H1 (cell line): ENCODE results near the gene FXYD3. TPM values are rescaled to one million over a fixed set of nuclear protein-coding genes. Genes with fewer than 3 reads are reported as not detected.
A peak's percentile ranks its signal among the peaks of the same experiment; 100 is the strongest.

Source experiments
- CTCF ChIA-PET: fragments of 300-600 bp; sonication (Branson Sonifier 250); formaldehyde crosslinking; loops from one replicate; lab custom pipeline; 2021; ENCODE audit not compliant: partially characterized antibody; lab: Charles Lee
- POLR2A ChIA-PET: fragments of 300-600 bp; sonication (Branson Sonifier 250); formaldehyde crosslinking; loops from one replicate; lab custom pipeline; 2021; ENCODE audit warnings: inconsistent platforms; ENCODE audit not compliant: partially characterized antibody; lab: Charles Lee
- DNase-seq, 2 experiments: peaks; one replicate each; pipeline versions ENCODE4 v3.0.0 to v3.0.0-alpha.2; 2010 to 2022; ENCODE audit warnings: low spot score in 2 of 2, low read depth in 1 of 2, mixed read lengths in 1 of 2
- FAIRE-seq: peaks from 2 replicates; lab custom pipeline; 2011; peaks lifted over from hg19 to GRCh38; lab: Jason Lieb, UNC
- H2AFZ ChIP-seq: 2 replicates; pipeline ENCODE4 v1.8.1; 2012; ENCODE audit warnings: low read length, inconsistent platforms
- H2AK5ac ChIP-seq: 2 replicates; pipeline ENCODE4 v1.6.1; 2013; ENCODE audit warnings: low read depth, low read length
- H2BK120ac ChIP-seq: replicated peaks from 2 replicates; pipeline ENCODE3; 2013; ENCODE audit warnings: low read depth, low read length, inconsistent platforms
- H2BK12ac ChIP-seq: 2 replicates; pipeline ENCODE4 v1.6.1; 2013; ENCODE audit warnings: low read depth, low read length
- H2BK15ac ChIP-seq: 2 replicates; pipeline ENCODE4 v1.6.1; 2013; ENCODE audit warnings: low read length
- H2BK20ac ChIP-seq: 2 replicates; pipeline ENCODE4 v1.6.1; 2013; ENCODE audit warnings: low read length
- H2BK5ac ChIP-seq: 2 replicates; pipeline ENCODE4 v1.6.1; 2013; ENCODE audit warnings: low read depth, low read length
- H3K14ac ChIP-seq: 2 replicates; pipeline ENCODE4 v1.6.1; 2013; ENCODE audit warnings: inconsistent platforms; ENCODE audit not compliant: insufficient read length
- H3K18ac ChIP-seq: 2 replicates; pipeline ENCODE4 v1.6.1; 2013; ENCODE audit warnings: low read length; ENCODE audit errors: extremely low read depth
- H3K23ac ChIP-seq: 2 replicates; pipeline ENCODE4 v1.6.1; 2013; ENCODE audit warnings: inconsistent platforms; ENCODE audit not compliant: insufficient read length
- H3K23me2 ChIP-seq: 2 replicates; pipeline ENCODE4 v1.6.1; 2013; ENCODE audit warnings: low read depth, low read length
- H3K27ac ChIP-seq: 2 replicates; pipeline ENCODE4 v1.6.1; 2011; ENCODE audit warnings: low read depth, low read length, inconsistent platforms
- H3K27me3 ChIP-seq, 4 experiments: replicated peaks in 1 of 4; 1 replicate in 1 of 4; 2 replicates in 3 of 4; pipeline versions ENCODE4 v1.6.1 to v1.8.1; 2011 to 2013; ENCODE audit warnings: low read length in 3 of 4, mild to moderate bottlenecking in 3 of 4, inconsistent platforms in 2 of 4, mixed read lengths in 2 of 4, moderate library complexity in 1 of 4; ENCODE audit not compliant: control insufficient read depth in 3 of 4, insufficient read depth in 3 of 4; ENCODE audit errors: extremely low read depth in 1 of 4
- H3K36me3 ChIP-seq, 4 experiments: 2 replicates each; pipeline versions ENCODE4 v1.6.1 to v1.8.1; 2011 to 2013; ENCODE audit warnings: mild to moderate bottlenecking in 4 of 4, low read length in 3 of 4, moderate library complexity in 2 of 4, control low read depth in 1 of 4, inconsistent platforms in 1 of 4; ENCODE audit not compliant: insufficient read depth in 4 of 4, control insufficient read depth in 2 of 4
- H3K4ac ChIP-seq: replicated peaks from 2 replicates; pipeline ENCODE3; 2013; ENCODE audit warnings: low read length, low read depth, mixed read lengths, inconsistent platforms; ENCODE audit not compliant: insufficient read length
- H3K4me1 ChIP-seq, 4 experiments: replicated peaks in 1 of 4; 1 replicate in 1 of 4; 2 replicates in 3 of 4; pipeline versions ENCODE4 v1.6.1 to v1.8.1; 2011 to 2013; ENCODE audit warnings: low read length in 3 of 4, inconsistent platforms in 2 of 4, mixed read lengths in 1 of 4; ENCODE audit not compliant: insufficient read depth in 4 of 4, control insufficient read depth in 3 of 4
- H3K4me2 ChIP-seq, 2 experiments: 2 replicates each; pipeline versions ENCODE4 v1.6.1 to v1.8.1; 2011 to 2013; ENCODE audit warnings: low read depth in 2 of 2, low read length in 2 of 2, control low read depth in 1 of 2, inconsistent platforms in 1 of 2, mild to moderate bottlenecking in 1 of 2; ENCODE audit not compliant: insufficient read depth in 1 of 2
- H3K4me3 ChIP-seq, 4 experiments: fragments of 200-600, 300-600 bp in 1 of 4; sonication (generic), shearing (Covaris generic), sonication (Bioruptor Twin) in 1 of 4; 2 replicates each; pipeline versions ENCODE4 v1.5.1 to v1.8.1; 2011 to 2016; ENCODE audit warnings: low read length in 4 of 4, low read depth in 3 of 4, control low read depth in 2 of 4, inconsistent platforms in 2 of 4, mild to moderate bottlenecking in 2 of 4, mixed read lengths in 1 of 4, moderate library complexity in 1 of 4; ENCODE audit not compliant: insufficient read depth in 2 of 4; ENCODE audit errors: extremely low read depth in 1 of 4
- H3K56ac ChIP-seq: replicated peaks from 2 replicates; pipeline ENCODE3; 2013; ENCODE audit warnings: low read depth, mild to moderate bottlenecking, mixed read lengths, low read length, inconsistent platforms; ENCODE audit not compliant: insufficient read length
- H3K79me1 ChIP-seq: 2 replicates; pipeline ENCODE4 v1.6.1; 2013; ENCODE audit warnings: low read depth, low read length, control low read depth
- H3K79me2 ChIP-seq, 2 experiments: 2 replicates each; pipeline versions ENCODE4 v1.6.1 to v1.8.1; 2012 to 2013; ENCODE audit warnings: low read length in 2 of 2, mild to moderate bottlenecking in 2 of 2, inconsistent platforms in 1 of 2; ENCODE audit not compliant: insufficient read depth in 2 of 2, control insufficient read depth in 1 of 2
- H3K9ac ChIP-seq, 4 experiments: replicated peaks in 1 of 4; 1 replicate in 1 of 4; 2 replicates in 3 of 4; pipeline versions ENCODE4 v1.6.1 to v1.8.1; 2011 to 2013; ENCODE audit warnings: low read depth in 3 of 4, low read length in 3 of 4, control low read depth in 2 of 4, mild to moderate bottlenecking in 2 of 4, moderate library complexity in 2 of 4, inconsistent platforms in 1 of 4; ENCODE audit errors: extremely low read depth in 1 of 4
- H3K9me3 ChIP-seq, 2 experiments: 2 replicates each; pipeline versions ENCODE4 v1.6.1 to v1.8.1; 2012 to 2013; ENCODE audit warnings: mild to moderate bottlenecking in 2 of 2, moderate library complexity in 2 of 2, control low read depth in 1 of 2, inconsistent platforms in 1 of 2, low read depth in 1 of 2, low read length in 1 of 2, mixed read lengths in 1 of 2; ENCODE audit not compliant: insufficient read depth in 2 of 2
- H4K20me1 ChIP-seq, 2 experiments: replicated peaks in 1 of 2; 2 replicates each; pipeline versions ENCODE3 to v1.8.1; 2011 to 2013; ENCODE audit warnings: inconsistent platforms in 2 of 2, low read length in 2 of 2, mild to moderate bottlenecking in 1 of 2; ENCODE audit not compliant: insufficient read depth in 2 of 2, control insufficient read depth in 1 of 2
- H4K5ac ChIP-seq: 2 replicates; pipeline ENCODE4 v1.6.1; 2013; ENCODE audit warnings: low read length, low read depth, mixed read lengths, inconsistent platforms; ENCODE audit not compliant: insufficient read length
- H4K8ac ChIP-seq: 2 replicates; pipeline ENCODE4 v1.8.0; 2013; ENCODE audit warnings: mild to moderate bottlenecking, moderate library complexity, low read length, inconsistent platforms; ENCODE audit not compliant: insufficient read depth; ENCODE audit errors: extremely low read depth
- H4K91ac ChIP-seq: replicated peaks from 2 replicates; pipeline ENCODE3; 2013; ENCODE audit warnings: low read length, mixed read lengths, inconsistent platforms; ENCODE audit not compliant: insufficient read length
- ASH2L ChIP-seq: fragments of 200-600, 300-600 bp; sonication (generic); IDR thresholded peaks from one replicate; pipeline ENCODE4 v1.7.1; 2017; ENCODE audit warnings: low read length
- BACH1 ChIP-seq: IDR thresholded peaks from 2 replicates; pipeline ENCODE4 v1.6.1; 2012; ENCODE audit warnings: low read length, improper control_type of control experiment
- EP300 ChIP-seq, 2 experiments: IDR thresholded peaks; 1 replicate in 1 of 2; 2 replicates in 1 of 2; pipeline ENCODE4 v1.6.1; 2011 to 2012; ENCODE audit warnings: low read depth in 2 of 2, low read length in 2 of 2, mild to moderate bottlenecking in 2 of 2, borderline replicate concordance in 1 of 2, inconsistent platforms in 1 of 2, moderate library complexity in 1 of 2
- NANOG ChIP-seq: IDR thresholded peaks from 2 replicates; pipeline ENCODE4 v1.6.1; 2011; ENCODE audit warnings: low read length, low read depth, mild to moderate bottlenecking, inconsistent platforms; ENCODE audit not compliant: insufficient read depth, poor library complexity, severe bottlenecking
- POLR2A ChIP-seq, 2 experiments: IDR thresholded peaks; 1 replicate in 1 of 2; 2 replicates in 1 of 2; pipeline ENCODE4 v1.6.1; 2011; ENCODE audit warnings: low read depth in 2 of 2, low read length in 2 of 2, mild to moderate bottlenecking in 2 of 2; ENCODE audit errors: control extremely low read depth in 1 of 2
- POLR2AphosphoS5 ChIP-seq: IDR thresholded peaks from 2 replicates; pipeline ENCODE4 v1.6.1; 2011; ENCODE audit warnings: low read depth, low read length
- RFX5 ChIP-seq: IDR thresholded peaks from 2 replicates; pipeline ENCODE4 v1.6.1; 2011; ENCODE audit warnings: low read depth, low read length, improper control_type of control experiment, borderline replicate concordance
- RXRA ChIP-seq: IDR thresholded peaks from 2 replicates; pipeline ENCODE4 v1.6.1; 2011; ENCODE audit warnings: low read depth, mild to moderate bottlenecking, low read length, moderate library complexity; ENCODE audit not compliant: insufficient read depth
- SIRT6 ChIP-seq: IDR thresholded peaks from one replicate; pipeline ENCODE4 v1.7.1; 2012; ENCODE audit warnings: low read length, inconsistent platforms
- SP4 ChIP-seq: IDR thresholded peaks from 2 replicates; pipeline ENCODE4 v1.6.1; 2012; ENCODE audit warnings: low read length, inconsistent platforms
- SRF ChIP-seq: IDR thresholded peaks from 2 replicates; pipeline ENCODE4 v1.6.1; 2011; ENCODE audit warnings: mild to moderate bottlenecking, low read depth, low read length, moderate library complexity
- TBP ChIP-seq: IDR thresholded peaks from 2 replicates; pipeline ENCODE4 v1.6.1; 2011; ENCODE audit warnings: low read depth, low read length, improper control_type of control experiment
- TCF12 ChIP-seq: IDR thresholded peaks from 2 replicates; pipeline ENCODE4 v1.6.1; 2011; ENCODE audit warnings: low read depth, mild to moderate bottlenecking, low read length
- USF2 ChIP-seq: IDR thresholded peaks from 2 replicates; pipeline ENCODE4 v1.6.1; 2011; ENCODE audit warnings: low read length, improper control_type of control experiment
- WGBS, 2 experiments: shearing (Covaris generic) in 1 of 2; methylation state at CpG; one replicate each; pipeline versions ENCODE4 v1.1.6 to v1.1.7; 2013 to 2015; ENCODE audit warnings: low lambda C conversion rate in 2 of 2, mixed read lengths in 2 of 2, inconsistent platforms in 1 of 2, low coverage in 1 of 2, missing lambda C conversion rate in 1 of 2; ENCODE audit not compliant: insufficient replicate concordance in 2 of 2, insufficient coverage in 1 of 2, insufficient read length in 1 of 2; ENCODE audit errors: extremely low coverage in 1 of 2, missing lambda C conversion rate in 1 of 2; 5-methylcytosine and 5-hydroxymethylcytosine counted together
- polyA plus RNA-seq, 7 experiments: library from polyadenylated mRNA; depleted of rRNA in 3 of 7; stranded (reverse) in 5 of 7; unstranded in 2 of 7; fragments of >200 nt in 5 of 7; fragments of 200-250 nt in 2 of 7; gene quantifications; 1 replicate in 5 of 7; 2 replicates in 1 of 7; 4 replicates in 1 of 7; pipeline versions ENCODE4 v1.2.1 to v1.2.3, GENCODE V29; 2011 to 2013; ENCODE audit warnings: missing spikeins in 2 of 7, mixed read lengths in 2 of 7
- total RNA-seq: library from RNA; stranded (reverse); fragmentation: NEBNext Ultra II Directional; extraction: Animal tissue kit (Norgen Biotek cat#: 25700); gene quantifications from 2 replicates; pipeline ENCODE4 v1.2.1, GENCODE V29; 2021

Gene FXYD3
- total and polyA plus RNA-seq, 2 of the 8 experiments (the other 6 are each of a cell fraction or from before 2014, with no cell fraction given) = 0.33 TPM; not detected in 1

GRCh38 chr19:35079826-35080225 is 35.8 kb upstream of the FXYD3 start:
- CTCF ChIA-PET = interaction anchor here (1.3 to 4.4 kb wide), 4 partner anchors 9 to 56 kb away, joined by 4 to 34 read pairs (median 16); partner anchors contain the start of gene LGI4
- H3K23me2 ChIP-seq = no peaks in the 10 kb centered on the region; the same call in 1 of the 2 replicates
- no peak overlapping the region for H2BK15ac ChIP-seq
- no peak overlapping the region for H4K5ac ChIP-seq
- no peak overlapping the region for H3K4me3 ChIP-seq
- no peak overlapping the region for H3K9ac ChIP-seq
- H3K79me1 ChIP-seq = no peaks in the 10 kb centered on the region
- no peaks in the 10 kb centered on the region for H4K20me1 ChIP-seq
- no peaks in the 10 kb centered on the region; a peak in 1 of 4 replicates for H3K9me3 ChIP-seq
- H3K4me2 ChIP-seq = no peak overlapping the region
- WGBS, 2 experiments = 89% methylated on average over 14 of the region's 14 CpGs; no CpG with 5 or more reads in 1 of the 2 experiments
- no peak overlapping the region for H3K27ac ChIP-seq
- peaks cover 0 to 2% (median 0%) of the 10 kb centered on the region in 4 experiments; a peak in 3 of 7 replicates for H3K27me3 ChIP-seq
- H3K36me3 ChIP-seq = no peaks in the 10 kb centered on the region
- H3K56ac ChIP-seq = no peak overlapping the region
- no peak overlapping the region for H3K14ac ChIP-seq
- no peak overlapping the region for H4K8ac ChIP-seq
- DNase-seq (no peak), FAIRE-seq (no peak)
- no peaks in the 10 kb centered on the region for H3K79me2 ChIP-seq
- H2BK20ac ChIP-seq = 0 out of 2 replicates have a peak overlapping the region, but pooled peaks have one; percentile 48
- H2BK12ac ChIP-seq = peak overlapping the region; percentile 50; the same call in 1 of the 2 replicates
- H2BK120ac ChIP-seq = no peak overlapping the region
- H2AK5ac ChIP-seq = no peak overlapping the region
- H3K4me1 ChIP-seq = peaks cover 0 to 5% (median 1%) of the 10 kb centered on the region in 4 experiments; a peak in 2 of 7 replicates
- H3K4ac ChIP-seq = no peak overlapping the region
- H3K23ac ChIP-seq = no peak overlapping the region
- H4K91ac ChIP-seq = no peak overlapping the region
- POLR2A ChIA-PET = interaction anchor here (0.6 kb wide), 1 partner anchor 1752 kb away, joined by 3 read pairs; no protein-coding TSS in a partner anchor
- no peak overlapping the region; the same call in 1 of the 2 replicates for H2BK5ac ChIP-seq
- H2AFZ ChIP-seq = no peak overlapping the region
- no peak overlapping the region for H3K18ac ChIP-seq
- no peak for TF ChIP-seq ASH2L
- TF ChIP-seq TBP = no peak
- TF ChIP-seq POLR2AphosphoS5 = no peak
- no peak for TF ChIP-seq RFX5
- TF ChIP-seq TCF12 = no peak
- TF ChIP-seq NANOG = no peak
- TF ChIP-seq BACH1 = no peak
- no peak for TF ChIP-seq EP300 (IDR thresholded peaks at IDR 0.05; ENCODE audit: borderline replicate concordance in 1 of 2, low read depth in 2 of 2, low read length in 2 of 2)
- no peak for TF ChIP-seq SRF
- TF ChIP-seq POLR2A (IDR thresholded peaks at IDR 0.05; ENCODE audit: control extremely low read depth in 1 of 2, low read depth in 2 of 2, low read length in 2 of 2) = no peak
- no peak for TF ChIP-seq RXRA
- TF ChIP-seq SIRT6 = no peak
- no peak for TF ChIP-seq USF2
- no peak for TF ChIP-seq SP4
